ENCODE measurements around the gene EFCAB14.

DNA sequence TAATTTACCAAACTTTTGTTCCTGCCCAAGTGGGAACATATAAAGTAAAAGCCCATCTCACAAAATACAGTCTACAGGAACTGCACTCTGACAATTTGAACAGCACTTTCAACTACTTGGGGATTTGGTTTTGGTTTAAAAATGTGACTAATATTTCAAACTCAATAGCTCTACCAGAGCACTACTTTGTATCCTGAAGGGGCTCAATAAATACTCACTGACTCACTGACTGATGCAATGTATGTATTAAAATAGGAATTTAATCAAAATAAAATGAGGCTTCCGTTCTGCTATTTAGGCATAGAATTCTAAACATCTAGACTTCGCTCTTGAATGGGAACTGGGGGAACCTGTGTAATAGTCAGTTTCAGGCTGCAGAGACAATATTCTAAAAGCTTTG, 21.9 kb downstream of the EFCAB14 start:
- TF ChIP-seq, protein P1, sequence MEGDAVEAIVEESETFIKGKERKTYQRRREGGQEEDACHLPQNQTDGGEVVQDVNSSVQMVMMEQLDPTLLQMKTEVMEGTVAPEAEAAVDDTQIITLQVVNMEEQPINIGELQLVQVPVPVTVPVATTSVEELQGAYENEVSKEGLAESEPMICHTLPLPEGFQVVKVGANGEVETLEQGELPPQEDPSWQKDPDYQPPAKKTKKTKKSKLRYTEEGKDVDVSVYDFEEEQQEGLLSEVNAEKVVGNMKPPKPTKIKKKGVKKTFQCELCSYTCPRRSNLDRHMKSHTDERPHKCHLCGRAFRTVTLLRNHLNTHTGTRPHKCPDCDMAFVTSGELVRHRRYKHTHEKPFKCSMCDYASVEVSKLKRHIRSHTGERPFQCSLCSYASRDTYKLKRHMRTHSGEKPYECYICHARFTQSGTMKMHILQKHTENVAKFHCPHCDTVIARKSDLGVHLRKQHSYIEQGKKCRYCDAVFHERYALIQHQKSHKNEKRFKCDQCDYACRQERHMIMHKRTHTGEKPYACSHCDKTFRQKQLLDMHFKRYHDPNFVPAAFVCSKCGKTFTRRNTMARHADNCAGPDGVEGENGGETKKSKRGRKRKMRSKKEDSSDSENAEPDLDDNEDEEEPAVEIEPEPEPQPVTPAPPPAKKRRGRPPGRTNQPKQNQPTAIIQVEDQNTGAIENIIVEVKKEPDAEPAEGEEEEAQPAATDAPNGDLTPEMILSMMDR (IDR thresholded peaks at IDR 0.05), result no peak
- no peak for TF ChIP-seq POLR2A (IDR thresholded peaks at IDR 0.05)

Measured in thyroid gland (tissue), 4 donors.